GM19043 (cell line): ENCODE data around the gene TMEM101.
"Not testable (repeated sequence)": the region's sequence is repeated elsewhere in the genome, so short reads cannot be mapped to it uniquely, and the experiment has no call there.

ENCODE experiments used
- ATAC-seq: cut with Tn5 transposase; IDR thresholded peaks from one replicate; pipeline ENCODE4 v1.9.1; 2021; ENCODE audit warnings: low read depth; ENCODE audit not compliant: unreplicated experiment

Gene TMEM101

DNA sequence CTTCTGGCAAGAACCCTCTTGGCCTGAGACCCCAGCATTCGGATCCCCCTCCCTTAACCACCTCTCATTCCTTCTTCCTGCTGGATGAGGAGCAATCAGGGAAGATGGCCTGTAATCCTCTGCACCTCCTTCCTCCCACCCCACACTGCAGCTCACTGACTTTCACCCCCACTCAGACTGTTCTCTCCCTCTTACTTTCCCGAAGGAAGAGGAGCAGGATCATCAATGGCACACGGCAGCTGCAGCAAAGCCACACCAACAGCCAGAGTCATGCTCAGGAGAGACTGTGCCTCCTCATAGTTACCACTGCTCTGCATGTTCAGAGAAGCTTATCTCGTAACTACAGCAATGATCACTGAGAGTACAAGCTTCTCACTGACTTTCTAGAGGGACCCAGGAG lies 10.1 kb upstream of the TMEM101 start:
- no peak for ATAC-seq

DNA sequence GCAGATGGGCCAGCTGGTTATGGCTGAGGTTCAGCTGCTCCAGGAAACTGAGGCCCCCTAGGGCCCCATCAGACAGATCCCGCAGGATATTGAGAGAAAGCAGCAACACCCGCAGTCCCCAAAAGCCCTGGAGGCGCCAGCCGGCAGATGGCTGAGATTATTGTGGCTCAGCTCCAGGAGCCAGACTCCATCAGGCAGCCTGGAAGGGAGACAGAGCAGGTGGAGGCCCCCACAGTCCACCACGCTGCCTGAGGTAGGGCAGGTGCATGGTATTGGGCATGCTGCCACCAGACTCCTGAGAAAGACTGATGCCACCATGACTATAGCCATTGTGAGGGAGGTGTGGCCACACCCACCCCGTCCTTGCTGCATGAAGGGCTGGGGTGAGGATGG lies 9.5 kb upstream of the TMEM101 start:
- ATAC-seq = no peak

DNA sequence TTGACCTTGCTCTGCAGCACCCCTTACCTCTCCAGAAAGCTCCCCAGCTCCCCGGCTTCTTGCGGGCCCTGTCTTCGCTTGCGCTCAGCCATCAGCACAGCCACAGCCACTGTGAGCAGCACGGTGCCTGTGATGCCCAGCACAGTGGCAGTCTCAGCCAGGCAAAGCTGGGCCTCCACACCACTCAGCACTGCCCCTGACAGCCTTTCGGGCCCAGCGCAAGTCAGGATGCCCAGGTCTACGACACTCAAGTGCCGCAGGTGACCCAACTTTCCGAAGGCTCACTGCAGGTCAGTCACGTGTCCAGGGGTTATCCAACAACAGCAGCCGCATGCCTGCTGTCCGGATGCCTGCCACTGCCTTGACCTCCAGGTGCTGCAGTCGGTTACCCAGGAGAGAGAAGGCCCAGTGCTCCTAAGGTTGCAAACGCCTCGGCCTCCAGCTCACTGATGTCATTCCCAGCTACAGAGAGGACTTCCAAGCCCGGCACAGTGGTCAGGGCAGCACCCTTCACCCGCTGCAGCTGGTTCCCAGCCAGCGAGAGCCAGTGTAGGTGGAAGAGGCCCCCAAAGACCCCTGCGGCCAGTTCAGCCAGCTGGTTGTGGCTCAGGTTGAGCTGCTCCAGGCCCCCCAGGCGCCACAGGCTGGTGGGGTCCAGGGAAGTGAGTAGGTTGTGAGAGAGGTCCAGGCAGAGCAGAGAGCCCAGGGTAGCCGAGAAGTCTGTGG lies 8.9 kb upstream of the TMEM101 start:
- ATAC-seq = no peak

DNA sequence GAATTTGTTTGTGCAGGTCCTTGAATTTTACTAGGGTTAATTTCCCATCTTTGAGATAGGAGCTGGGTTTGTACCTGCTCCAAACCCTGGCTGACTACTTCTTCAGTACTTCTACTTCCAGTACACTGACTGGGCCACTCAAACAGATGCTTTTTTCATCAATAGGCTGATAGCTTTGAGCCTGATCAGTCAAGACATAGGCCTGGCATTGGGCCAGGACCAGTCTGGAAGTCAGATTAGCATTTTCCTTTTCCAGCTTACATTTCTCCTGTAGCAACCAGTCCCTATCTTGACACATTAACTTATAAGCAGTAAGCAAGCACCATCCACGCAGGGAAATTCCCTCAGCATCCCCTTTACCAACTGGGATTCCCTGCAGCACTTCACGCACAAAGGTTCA lies 7.5 kb upstream of the TMEM101 start:
- no peak for ATAC-seq

DNA sequence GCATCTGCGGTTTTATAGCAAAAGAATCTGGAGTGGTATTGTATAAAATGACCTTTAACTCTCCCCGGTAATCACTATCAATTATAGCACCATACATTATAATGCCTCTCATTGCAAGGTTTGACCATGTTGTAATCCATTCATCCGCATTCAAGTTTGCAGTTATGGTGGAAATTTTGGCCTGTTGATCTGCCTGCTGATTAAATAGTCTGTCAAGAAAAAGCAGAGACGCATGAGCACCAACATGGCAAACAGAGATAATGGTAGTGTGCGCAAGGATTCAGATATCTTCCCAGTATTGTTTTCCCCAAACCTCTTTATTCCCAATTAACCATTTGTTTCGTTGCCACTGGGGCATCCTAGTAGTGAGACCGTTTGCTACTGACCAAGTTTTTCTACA lies 6.5 kb upstream of the TMEM101 start:
- not testable (repeated sequence) for ATAC-seq

DNA sequence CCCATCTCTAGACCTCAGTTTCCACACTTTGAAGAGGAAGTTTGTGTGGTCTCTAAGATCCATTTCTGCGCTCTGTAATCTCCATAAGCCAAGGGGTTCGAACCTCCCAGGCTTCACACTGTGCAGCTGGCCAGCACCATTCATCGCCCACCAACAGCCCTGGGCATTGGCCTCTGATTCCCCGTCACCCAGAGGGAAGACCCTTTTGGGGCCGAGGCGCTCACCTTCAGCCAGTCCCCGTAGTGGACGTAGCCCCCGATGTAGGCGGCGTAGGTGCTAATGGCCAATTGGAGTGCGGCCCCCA lies 678 bp downstream of the TMEM101 start:
- no peak for ATAC-seq

GRCh38 chr17:44012874-44013273 lies 1.9 kb downstream of the TMEM101 start:
- no peak for ATAC-seq

- no peak for ATAC-seq
These were observed 2.4 kb downstream of the TMEM101 start for GRCh38 chr17:44012391-44012790.

DNA sequence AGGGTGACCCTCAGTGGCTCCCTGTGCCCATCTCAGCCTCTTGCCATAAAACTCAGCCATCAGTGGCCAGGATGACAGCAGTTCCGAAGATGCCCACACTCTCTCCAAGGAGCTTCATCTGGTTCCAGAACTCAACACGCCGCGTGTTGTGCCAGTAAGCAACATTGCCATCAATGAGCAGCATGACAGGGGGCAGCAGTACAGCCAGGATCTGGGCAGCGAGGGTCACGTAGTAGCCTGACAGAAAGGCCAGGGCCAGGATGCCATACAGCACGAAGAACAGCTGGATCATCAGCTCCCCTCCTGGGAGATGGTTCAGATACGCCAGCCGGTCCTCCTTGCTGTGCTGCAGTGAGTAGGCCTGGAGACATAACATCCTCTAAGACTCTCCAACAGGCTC lies 2.9 kb downstream of the TMEM101 start:
- no peak for ATAC-seq

DNA sequence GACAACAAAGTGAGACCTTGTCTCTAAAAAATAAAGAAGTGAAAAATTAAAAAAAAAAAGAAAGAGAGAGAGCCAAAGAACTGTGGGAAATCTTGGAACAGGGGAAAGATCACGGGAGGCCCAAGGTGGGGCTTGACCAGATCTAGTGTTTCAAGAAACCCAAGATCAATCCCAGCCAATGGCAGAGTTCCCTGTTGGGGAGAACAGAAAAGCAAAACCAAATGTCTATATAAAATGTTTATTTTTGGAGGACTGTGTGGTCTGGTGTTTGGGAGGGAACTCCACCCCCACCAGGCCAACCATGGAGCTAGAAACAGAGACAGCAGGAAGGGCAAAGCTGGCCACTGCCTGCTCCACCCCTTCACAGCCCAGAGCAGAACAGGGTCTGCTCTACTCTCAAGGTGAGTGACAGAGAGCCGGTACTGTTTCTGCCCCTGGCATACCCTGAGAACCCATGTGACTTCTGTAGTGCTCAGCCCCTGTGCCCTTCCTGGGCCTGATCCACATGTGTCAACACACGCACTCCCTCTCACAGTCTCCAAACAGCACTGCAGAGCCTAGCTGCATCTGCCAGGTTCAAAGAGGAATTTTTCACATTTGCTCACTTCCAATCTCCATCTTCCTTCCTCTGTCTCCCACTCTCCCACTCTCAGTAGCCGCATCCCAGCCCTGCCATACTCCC lies 3.7 kb downstream of the TMEM101 start:
- no peak for ATAC-seq

DNA sequence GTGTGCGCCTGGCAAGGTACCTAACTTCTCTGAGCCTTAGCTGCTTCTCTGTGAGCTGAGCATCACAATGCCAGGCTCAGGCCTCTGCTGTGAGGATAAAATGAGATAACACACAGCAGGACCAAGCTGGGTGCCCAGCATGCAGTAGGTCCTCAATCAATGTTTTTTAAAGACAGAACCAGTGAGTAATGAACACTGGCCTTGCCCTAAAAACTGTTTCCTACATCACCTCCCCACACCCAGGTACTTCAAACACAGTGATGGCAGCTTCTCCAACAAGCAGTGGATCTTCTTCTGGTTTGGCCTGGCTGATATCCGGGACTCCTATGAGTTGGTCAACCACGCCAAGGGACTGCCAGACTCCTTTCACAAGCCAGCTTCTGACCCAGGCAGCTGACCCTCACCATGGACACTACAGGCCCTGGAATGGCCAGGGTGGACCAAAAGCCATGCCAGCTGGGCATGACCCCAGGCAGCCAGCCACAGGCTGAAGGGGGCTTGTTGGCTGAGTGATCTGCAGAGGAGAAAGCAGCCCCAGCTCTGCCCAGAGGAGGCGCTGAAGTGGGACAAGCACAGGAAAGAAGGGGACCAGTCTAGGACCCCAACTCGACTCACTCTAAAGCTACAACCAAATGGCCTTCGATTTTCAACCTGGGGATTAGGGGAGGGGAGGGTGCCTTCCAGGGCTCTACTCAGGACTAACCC lies 6.4 kb downstream of the TMEM101 start:
- no peak for ATAC-seq

DNA sequence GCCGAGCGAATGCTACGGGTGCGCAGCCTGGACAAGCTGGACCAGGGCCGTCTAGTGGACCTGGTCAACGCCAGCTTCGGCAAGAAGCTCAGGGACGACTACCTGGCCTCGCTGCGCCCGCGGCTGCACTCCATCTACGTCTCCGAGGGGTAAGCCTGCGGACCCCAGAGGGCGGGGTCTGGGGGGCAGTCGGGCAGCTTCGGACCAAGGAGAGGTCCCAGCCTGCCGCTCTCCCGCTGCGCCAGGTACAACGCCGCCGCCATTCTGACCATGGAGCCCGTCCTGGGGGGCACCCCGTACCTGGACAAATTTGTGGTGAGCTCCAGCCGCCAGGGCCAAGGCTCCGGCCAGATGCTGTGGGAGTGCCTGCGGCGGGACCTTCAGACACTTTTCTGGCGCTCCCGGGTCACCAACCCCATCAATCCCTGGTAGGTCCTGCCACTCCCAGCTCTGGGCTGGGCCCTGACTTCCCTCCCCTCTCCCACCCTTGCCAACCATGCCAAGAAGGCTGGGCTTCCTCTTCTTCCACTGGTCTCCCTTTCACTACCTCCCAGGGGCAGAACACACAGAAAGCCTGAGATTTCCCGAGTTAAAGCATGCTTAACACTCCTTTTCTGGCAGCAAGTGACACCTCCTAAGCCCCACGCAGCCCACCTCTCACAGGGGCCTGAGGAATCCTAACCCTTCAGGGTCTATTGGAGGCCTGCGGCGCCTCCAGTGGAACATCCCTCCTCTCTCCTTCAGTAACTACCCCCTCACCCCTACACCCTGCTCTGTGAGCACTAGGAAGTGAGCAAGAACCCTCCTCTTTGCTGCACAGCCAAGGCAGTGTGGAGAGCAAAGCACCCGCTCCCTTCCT lies 7.2 kb downstream of the TMEM101 start:
- no peak for ATAC-seq

DNA sequence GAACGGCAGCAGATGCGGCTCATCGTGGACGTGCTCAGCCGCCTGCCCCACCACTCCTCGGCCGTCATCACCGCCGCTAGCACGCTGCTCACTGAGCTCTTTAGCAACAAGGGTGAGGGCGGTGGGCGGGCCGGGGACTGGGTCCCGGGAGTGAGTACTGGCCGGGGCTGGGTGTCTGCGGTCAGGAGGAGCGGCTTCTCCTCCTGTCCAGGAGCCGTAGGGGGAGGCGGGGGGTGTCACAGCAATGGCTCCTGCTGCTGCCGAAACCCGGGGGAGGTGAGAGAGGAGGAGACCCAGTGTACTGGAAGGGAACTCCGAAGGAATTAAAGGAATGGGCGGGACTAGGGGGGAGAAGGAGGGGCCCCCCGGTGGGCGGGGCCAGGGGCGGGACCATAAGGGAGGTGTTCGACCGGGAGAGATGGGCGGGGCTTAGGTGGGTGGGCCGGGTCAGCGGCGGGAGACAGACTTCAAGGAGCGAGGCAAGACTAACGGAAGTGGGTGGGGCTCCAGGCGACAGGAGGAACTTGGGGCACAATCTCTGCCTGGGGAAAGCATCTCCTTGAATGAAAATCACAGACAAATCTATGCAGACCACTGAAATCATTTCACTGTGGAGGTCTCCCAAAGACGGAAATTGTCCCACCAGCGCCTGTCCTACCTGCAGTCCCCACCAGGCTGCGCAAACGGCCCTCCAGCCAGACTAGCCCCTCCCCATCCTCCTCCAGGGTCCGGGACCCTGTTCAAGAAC lies 8.0 kb downstream of the TMEM101 start:
- ATAC-seq = peak; percentile 69

DNA sequence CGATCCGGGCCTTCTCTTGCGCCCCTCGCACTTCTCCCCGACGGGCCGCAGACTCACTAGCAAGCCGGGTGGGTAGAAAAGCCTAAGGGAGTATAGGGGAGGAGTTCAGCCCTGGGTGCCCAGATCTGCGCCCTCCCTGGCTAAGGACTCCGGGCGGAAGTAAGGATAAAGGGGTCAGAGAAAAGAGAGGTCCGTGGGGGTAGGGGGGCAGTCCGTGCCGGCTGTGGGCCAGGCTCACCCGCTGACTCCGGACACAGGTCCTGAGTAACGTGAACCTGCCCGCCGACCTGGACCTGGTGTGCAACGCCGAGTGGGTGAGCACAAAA lies 8.5 kb downstream of the TMEM101 start:
- no peak for ATAC-seq

DNA sequence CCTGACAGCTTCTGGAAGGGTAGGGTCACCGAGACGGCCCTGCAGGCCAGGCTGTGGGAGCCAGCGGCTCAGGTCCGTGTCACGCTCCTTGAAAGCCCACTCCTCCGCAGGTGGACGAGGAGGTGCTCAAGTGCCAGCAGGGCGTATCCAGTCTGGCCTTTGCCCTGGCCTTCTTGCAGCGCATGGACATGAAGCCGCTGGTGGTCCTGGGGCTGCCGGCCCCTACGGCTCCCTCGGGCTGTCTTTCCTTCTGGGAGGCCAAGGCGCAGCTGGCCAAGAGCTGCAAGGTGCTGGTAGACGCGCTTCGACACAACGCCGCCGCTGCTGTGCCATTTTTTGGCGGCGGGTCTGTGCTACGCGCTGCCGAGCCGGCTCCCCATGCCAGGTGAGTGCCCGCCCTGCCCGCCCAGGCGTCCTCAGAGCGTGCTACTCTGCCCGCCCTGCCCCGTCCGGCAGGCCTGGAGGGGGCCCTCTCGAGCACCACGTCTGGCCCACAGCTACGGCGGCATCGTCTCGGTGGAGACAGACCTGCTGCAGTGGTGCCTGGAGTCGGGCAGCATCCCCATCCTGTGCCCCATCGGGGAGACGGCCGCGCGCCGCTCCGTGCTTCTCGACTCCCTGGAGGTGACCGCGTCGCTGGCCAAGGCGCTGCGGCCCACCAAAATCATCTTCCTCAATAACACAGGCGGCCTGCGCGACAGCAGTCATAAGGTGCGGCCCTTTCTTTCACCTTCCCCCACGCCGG lies 9.1 kb downstream of the TMEM101 start:
- no peak for ATAC-seq

GRCh38 chr17:44004761-44005526 lies 9.8 kb downstream of the TMEM101 start:
- ATAC-seq = no peak

DNA sequence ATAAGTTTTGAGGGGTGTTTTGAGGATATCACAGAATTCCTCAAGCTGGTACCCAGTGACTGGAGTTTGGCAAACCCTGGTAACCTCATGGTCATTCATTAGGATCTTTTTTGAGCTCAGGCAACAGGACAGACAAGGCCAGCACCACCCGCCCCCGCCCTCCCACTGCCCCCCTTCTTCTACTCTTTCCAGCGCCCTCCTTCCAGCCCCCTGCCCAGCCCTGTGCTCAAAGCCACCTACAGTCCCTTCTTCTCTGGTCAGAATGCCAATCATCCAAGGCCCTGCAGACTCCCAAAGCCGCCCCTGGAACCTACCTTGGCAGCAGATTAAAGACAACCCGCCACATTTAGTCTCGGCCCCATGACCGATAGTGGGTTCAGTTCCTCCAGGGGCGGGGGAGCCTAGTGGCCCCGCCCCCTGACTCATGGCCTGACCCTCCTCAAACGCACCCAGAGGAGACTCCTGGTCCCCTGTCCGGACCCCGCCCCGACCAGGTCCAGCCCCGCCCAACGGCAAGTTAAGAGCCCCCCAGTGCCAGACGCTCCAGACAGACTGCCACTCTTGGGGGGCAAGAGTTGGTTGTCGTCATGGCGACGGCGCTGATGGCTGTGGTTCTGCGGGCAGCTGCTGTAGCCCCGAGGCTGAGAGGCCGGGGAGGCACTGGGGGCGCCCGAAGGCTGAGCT lies 10.5 kb downstream of the TMEM101 start, which contains the start of gene NAGS:
TSS of gene NAGS (plus strand) at position 546 of the 684 bp plus-strand sequence. CDS start at position 588, 42 bp downstream.
- no peak for ATAC-seq

GRCh38 chr17:44002141-44002848 lies 12.5 kb downstream of the TMEM101 start:
- ATAC-seq = no peak
